Fibroblast of skin of left quadriceps (primary cell): ENCODE measurements around the gene LMLN.
"Not testable (repeated sequence)": the region's sequence is repeated elsewhere in the genome, so short reads cannot be mapped to it uniquely, and the experiment has no call there.

Experiments used
- DNase-seq, 2 experiments: peaks; one replicate each; pipeline ENCODE4 v3.0.0-alpha.2; 2013; ENCODE audit warnings: low read depth in 2 of 2

LMLN gene

GRCh38 chr3:197959891-197960693 is at the start of gene LMLN:
Gene LMLN (plus strand): TSS chr3:197960217. CDS start chr3:197960246, 29 bp downstream.
- peak; percentile 90 to 92 for DNase-seq

GRCh38 chr3:197912741-197913476 is 47.1 kb upstream of the LMLN start:
- DNase-seq = no peak

GRCh38 chr3:197913641-197914380 is 46.2 kb upstream of the LMLN start:
- DNase-seq = no peak

DNA sequence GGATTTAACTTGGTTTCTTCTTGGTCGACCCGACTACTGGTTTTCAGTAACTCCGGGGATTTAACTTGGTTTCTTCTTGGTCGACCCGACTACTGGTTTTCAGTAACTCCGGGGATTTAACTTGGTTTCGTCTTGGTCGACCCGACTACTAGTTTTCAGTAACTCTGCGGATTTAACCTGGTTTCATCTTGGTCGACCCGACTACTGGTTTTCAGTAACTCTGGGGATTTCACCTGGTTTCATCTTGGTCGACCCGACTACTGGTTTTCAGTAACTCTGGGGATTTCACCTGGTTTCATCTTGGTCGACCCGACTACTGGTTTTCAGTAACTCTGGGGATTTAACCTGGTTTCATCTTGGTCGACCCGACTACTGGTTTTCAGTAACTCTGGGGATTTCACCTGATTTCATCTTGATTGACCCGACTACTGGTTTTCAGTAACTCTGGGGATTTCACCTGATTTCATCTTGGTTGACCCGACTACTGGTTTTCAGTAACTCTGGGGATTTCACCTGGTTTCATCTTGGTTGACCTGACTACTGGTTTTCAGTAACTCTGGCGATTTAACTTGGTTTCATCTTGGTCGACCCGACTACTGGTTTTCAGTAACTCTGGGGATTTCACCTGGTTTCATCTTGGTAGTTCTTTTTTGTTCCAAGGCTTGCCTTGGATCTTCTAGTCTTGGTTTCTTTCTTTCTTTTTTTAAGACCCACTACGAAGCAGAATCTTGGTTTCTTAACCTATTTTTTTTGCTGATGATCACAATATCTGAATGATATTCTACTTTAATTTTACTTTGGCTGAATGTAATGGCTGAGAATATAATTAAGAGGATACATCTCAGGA is 38.4 kb upstream of the LMLN start:
- DNase-seq = not testable (repeated sequence)

GRCh38 chr3:197926418-197926817 is 33.6 kb upstream of the LMLN start:
- no peak for DNase-seq

- not testable (repeated sequence) for DNase-seq
Measured at GRCh38 chr3:197927578-197927977, 32.4 kb upstream of the LMLN start.

DNA sequence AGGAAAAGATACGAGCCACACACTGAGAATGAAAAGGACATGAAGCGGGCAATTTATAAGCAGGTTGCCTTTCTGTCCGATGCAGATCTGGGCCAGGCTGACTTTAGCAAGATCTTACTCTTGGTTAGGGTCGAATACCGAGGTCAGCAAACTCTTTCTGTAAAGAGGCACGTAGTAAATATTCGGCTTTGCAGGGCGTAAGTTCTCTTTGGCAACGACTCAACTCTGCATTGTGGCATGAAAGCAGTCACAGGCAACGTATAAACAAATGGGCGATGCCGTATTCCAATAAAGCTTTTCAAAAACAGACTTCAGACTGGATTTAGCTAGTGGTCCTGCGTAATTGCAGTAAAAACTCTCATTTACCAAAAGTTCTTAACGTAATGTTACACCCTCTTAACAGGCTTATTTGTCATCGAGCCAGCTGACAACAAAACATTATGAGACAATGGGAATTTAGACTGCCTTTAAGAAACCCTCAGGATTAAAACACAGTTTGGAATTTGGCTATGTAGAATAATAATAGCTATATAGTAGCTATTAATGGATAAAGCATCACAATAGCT is 23.1 kb upstream of the LMLN start:
- no peak for DNase-seq

- DNase-seq = no peak
Measured at GRCh38 chr3:197940745-197941384, 19.2 kb upstream of the LMLN start.

DNA sequence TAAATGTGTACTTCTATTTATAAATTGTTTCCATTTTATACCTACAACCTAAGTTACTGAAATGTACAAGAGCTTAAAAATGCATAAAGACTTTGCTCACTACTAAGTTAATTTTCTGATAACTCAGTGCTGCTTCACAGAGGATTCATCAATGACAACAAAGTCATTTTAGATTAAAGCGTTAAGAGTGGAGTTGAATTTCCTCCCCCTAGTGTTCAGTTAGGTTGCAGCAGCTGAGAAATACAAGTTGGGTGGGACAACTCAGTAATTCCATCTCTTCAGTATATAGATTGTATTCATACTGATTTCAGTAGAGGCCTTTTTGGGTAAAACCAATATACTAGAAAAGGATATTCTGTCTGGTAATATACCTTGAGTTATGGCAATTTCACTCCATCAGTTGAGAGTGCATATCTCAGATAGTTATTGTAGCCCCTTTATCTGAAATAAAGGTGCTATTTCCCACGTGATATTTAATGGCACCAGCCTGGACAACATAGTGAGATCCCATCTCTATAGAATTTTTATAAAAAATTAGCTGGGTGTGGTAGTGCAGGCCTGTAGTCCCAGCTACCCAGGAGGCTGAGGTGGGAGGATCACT is 17.0 kb upstream of the LMLN start:
- DNase-seq = peak in 1 of 2 experiments; percentile 11

GRCh38 chr3:197949191-197949777 is 10.7 kb upstream of the LMLN start:
- DNase-seq = no peak

DNA sequence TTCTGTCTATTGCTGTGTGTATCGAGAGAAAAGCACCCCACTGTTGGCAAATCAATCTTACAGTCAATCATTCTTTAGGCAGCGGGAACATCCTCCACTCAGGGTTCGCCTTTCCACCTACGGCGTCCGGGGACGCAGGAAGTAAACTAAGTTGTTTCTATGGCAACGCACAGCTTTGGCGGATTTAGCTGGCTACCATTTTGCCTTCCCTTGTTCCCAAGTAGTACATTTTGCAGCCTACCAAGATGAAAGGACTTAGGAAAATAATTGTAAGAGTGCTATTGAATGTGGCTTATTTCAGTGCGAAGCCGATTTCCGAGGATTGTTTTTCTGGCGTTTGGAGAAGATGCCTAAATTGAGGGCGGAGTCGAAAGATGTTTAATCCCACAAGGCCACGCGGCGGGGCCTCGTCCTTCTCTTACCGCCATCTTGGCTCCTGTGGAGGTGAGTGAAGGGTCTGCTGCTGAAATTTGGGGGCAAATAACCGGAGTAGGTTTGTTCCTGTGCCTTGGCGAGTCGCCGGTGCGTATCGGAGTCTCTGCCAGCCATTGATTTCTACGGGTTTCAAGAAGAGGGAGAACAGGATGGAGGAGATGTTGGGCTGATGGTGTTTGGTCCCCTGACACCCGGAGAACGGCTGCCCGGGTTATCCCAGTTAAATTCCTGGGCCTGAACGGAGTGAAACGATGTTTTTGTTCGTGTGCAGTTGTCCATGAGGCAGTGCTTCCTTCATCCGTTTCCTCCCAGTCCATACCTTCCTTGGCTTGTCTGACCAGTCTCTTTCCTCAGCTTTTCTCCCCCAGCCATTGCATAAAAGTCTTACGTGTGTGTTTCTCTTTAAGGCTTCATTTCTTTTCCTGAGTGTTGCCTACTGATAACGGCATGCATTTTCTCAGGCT is 10.0 kb upstream of the LMLN start, which contains the start of gene RPL35A:
TSS of gene RPL35A (plus strand) at position 413 of the 899 bp plus-strand sequence. CDS start 778 bp downstream, outside the sequence.
- peak; percentile 92 to 94 for DNase-seq

DNA sequence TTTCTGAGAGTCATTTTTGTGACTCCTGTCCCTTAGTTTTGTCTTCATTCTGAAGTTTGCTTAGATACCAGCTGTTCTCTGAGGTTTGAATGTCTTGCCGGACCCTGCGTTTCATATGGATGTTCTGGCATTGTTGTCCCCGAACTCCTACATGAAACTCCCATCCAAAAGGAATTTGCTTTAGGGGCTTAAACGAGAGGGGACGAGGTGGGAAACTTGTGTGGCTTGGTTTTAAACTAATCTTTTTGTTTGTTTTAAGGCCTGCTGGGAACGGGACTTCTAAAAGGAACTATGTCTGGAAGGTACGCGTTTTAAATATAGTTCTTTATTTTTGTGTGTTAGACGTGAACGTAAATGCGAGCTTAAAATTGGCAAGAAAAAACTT is 9.3 kb upstream of the LMLN start:
- no peak for DNase-seq

DNA sequence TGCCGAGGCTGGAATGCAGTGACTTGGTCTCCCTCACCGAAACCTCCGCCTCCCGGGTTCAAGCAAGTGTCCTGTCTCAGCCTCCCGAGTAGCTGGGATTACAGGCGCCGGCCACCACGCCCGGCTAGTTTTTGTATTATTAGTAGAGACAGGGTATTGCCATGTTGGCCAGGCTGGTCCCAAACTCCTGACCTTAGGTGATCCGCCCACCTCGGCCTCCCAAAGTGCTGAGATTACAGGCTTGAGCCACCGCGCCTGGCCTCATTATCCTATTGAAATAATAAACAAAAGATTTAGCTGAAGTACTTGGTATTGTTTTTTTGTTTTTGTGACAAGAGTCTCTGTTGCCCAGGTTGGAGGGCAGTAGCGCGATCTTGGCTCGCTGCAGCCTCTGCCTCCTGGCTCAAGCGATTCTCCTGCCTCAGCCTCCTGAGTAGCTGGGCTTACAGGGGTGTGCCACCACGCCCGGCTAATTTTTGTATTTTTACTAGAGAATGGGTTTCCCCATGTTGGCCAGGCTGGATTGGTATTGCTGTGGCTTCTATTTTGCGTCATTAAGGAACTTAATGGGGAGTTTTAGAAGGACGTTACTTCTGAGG is 8.5 kb upstream of the LMLN start:
- DNase-seq = no peak

GRCh38 chr3:197952440-197952839 is 7.6 kb upstream of the LMLN start:
- DNase-seq = no peak

DNA sequence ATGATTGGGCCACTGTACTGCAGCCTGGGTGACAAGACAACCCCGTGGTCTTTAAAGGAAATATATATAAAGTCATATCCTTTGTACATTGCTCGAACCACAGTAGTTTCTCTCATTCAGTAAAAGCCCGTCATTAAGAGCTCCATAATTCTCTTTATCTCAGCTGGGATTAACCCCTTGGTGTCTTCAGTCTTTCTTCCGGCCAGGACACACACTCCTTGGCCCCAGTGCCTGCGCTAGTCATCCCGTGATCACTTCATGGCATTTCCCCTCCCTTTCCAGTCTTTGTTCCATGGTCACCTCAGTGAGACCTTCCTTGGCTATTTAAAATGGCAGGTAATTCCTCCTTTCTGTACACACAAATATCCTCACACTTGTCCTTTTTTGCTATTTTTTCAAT is 6.7 kb upstream of the LMLN start:
- no peak for DNase-seq

- DNase-seq = no peak
Measured at GRCh38 chr3:197953881-197954280, 6.1 kb upstream of the LMLN start.

DNA sequence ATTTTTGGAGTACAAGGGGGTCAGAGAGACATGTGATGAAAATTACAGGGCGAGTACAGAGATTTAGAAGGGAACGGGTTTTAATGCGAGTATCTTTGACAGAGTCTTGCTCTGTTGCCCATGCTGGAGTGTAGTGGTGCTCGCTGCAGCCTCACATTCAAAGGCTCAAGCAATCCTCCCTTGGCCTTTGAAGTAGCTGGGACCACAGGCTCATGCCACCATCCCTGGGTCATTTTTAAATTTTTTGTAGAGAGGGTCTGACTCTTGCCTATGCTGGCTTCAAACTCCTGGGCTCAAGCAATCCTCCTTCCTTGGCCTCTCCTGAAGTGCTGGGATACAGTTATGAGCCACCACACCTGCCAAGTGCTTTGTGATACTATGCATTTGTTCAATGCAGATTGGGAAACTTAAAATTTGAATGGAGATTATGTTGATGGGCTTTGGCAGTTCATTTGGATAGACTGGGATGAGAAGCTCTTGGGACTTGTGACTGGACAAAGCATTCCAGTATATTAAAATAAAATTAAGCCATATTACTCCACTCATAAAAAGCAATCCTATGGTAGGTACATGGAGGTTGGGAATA is 4.0 kb upstream of the LMLN start:
- DNase-seq = no peak

DNA sequence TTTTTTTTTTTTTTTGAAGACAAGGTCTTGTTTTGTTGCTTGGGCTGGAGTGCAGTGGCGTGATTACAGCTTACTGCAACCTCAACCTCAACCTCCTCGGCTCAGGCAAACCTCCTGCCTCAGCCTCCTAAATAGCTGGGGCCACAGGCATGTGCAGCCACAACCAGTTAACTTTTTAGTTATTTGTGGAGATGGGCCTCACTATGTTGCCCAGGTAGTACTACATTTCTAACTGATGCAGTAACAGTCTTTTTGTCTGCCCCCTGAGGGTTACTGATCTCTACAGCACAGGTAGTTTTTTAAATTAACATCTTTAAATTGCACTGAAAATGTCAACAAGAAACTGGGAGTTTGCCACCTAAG is 3.4 kb upstream of the LMLN start:
- no peak for DNase-seq
